GM19452 (cell line): ENCODE results near the gene KDM2A.
A peak's percentile ranks its signal among the peaks of the same experiment; 100 is the strongest.

Experiments
- ATAC-seq: cut with Tn5 transposase; IDR thresholded peaks from one replicate; pipeline ENCODE4 v1.9.1; 2021; ENCODE audit not compliant: unreplicated experiment

KDM2A gene

DNA sequence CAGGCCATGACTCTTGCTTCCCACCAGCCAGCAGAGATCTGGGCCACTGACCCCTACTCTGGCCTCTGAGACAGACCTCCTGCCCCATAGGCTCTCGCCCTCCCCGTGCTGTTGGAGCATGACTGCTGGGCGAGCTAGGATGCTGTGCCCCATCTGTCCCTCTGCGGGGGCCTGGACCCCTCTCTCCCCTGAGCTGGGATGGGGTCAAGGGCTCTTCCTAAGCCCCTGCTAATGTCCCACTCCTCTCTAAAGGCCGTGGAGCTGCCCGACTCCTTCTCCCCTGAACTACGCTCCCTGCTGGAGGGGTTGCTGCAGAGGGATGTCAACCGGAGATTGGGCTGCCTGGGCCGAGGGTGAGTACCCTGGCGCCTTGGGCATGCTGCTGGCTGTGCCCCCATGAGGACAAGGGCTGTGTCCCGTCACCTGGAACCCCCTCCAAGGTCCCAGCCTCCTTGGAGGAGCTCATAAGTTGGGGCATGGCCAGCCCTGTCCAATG is 163.9 kb downstream of the KDM2A start:
- no peak for ATAC-seq

DNA sequence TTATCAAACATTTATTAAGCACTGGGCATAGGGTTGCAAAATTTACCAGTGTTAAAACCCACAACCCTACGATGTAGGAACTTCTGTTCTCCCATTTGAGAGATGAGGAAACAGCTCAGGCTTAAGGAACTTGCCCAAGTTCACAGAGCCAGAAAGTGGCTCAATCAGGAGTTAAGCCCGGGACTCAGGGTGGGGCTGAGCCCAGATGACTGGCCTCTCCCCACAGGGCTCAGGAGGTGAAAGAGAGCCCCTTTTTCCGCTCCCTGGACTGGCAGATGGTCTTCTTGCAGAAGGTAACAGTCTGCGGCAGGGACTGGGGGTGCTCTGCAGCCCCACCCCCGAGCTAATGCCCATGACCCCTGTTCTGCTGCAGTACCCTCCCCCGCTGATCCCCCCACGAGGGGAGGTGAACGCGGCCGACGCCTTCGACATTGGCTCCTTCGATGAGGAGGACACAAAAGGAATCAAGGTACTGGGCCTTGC is 164.5 kb downstream of the KDM2A start:
- ATAC-seq, result no peak

GRCh38 chr11:67284811-67285540 is 165.9 kb downstream of the KDM2A start:
- ATAC-seq, result no peak

DNA sequence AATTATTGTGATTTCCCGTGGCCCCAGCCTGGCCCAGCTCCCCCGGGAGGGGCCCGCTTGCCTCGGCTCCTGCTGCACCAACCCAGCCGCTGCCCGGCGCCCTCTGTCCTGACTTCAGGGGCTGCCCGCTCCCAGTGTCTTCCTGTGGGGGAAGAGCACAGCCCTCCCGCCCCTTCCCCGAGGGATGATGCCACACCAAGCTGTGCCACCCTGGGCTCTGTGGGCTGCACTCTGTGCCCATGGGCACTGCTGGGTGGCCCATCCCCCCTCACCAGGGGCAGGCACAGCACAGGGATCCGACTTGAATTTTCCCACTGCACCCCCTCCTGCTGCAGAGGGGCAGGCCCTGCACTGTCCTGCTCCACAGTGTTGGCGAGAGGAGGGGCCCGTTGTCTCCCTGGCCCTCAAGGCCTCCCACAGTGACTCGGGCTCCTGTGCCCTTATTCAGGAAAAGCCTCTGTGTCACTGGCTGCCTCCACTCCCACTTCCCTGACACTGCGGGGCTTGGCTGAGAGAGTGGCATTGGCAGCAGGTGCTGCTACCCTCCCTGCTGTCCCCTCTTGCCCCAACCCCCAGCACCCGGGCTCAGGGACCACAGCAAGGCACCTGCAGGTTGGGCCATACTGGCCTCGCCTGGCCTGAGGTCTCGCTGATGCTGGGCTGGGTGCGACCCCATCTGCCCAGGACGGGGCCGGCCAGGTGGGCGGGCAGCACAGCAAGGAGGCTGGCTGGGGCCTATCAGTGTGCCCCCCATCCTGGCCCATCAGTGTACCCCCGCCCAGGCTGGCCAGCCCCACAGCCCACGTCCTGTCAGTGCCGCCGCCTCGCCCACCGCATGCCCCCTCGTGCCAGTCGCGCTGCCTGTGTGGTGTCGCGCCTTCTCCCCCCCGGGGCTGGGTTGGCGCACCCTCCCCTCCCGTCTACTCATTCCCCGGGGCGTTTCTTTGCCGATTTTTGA is 166.8 kb downstream of the KDM2A start:
- ATAC-seq, result no peak

DNA sequence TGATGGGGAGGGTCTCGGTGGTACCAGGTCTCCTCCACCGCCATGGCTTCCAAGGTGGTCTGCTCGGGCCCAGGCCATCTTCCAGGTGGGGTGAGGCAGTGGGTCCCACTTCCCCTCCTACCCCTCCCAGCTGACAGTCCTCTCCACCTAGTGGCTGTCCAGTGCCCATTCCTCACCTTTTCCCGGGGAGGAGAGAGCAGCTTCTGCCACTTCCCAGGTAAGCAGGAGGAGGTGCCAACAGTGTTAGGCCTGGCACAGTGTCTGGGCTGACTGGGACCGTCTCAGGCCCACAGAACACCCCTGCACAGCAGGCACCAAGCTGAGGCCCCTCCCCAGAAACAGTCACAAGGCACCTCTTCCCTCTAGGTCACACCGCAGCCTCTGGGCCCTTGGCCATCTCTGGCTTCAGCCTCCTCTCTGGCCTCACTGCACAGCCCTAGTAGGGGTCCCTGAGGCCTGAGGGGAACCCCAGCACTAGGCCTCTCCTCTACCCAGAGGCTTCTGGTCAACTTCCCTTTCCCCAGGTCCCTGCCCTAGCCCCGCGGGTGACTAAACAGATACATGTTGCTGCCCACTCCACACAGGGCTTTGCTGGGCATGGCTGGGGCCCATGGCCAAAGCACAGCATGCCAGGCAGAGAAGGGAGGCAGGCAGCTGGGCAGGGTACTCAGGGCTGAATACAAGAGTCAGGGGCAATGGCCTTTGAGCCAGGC is 167.7 kb downstream of the KDM2A start:
- no peak for ATAC-seq

DNA sequence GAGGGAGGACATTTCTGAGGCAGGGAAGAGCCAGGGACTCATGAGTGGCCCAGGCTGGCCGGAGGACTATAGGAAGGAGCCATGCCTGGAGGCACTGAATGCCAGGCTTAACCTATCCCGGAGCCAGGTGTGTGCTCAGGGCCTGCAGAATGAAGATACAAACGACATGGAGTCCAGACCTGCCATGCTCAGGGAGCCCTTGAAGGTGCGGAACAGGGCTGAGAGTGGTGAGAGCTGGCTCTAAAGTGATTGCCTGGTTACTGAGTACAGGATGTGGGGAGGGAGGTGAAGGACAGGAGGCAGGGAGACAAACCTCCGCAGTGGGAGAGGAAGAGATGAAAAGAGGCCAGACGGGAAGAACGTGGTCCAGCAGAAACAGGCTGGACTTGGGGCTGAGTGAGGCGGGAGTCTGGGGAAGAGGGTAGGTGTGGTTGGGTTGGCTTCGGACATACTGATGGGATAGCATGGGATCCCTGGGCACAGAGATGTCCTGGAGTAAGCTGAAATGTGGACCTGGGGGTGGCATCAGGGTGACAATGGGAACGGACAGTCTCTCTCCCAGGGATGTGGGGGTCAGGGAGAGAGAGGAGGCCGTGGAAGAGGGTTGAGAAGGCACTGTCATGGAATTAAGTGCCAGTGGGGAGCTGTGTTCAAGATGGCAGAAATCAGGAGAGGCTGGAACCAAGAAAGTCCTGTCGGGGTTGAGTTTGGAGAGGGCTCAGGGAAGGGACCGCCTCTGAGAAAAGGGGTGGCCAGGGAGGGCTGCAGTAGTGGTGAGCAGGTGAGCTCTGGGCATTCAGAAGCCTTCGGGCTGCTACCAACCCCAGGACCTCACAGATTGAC is 168.5 kb downstream of the KDM2A start:
- no peak for ATAC-seq

DNA sequence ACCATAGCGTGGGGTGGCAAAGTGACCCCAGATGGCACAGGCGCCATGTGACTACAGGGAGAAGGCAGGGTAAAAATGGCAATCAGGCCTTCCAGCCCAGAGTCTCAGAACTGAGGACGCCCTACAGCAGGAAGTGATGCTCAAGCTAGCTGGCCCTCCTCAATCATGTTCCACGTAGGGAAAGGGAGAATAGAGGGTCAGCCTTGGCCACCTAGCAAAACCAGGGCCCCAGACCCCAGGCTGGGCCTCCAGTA is 169.1 kb downstream of the KDM2A start:
- ATAC-seq, result no peak

GRCh38 chr11:67288452-67289225 is 169.6 kb downstream of the KDM2A start:
- ATAC-seq, result peak; percentile 59

DNA sequence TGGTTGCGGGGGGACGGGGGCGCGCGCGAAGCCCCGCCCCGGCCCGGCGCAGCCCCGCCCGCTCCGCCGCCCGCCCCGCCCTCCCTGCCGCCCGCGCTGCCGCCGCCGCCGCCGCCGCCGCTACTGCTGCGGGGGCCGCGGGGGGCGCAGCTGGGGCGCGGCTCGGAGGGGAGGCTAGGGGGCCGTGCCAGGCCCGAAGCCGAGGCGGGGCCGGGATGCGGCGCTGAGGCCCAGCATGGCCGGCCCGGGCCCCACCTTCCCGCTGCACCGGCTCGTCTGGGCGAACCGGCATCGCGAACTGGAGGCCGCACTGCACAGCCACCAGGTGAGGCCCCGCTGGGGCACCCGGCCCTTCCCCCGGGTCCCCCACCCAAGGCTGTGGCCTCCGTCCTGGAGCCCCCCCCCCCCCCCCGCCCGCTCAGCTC is 170.2 kb downstream of the KDM2A start, which contains the start of gene ANKRD13D:
ANKRD13D (plus strand) TSS at position 78 of the 425 bp plus-strand sequence; CDS start at position 236, 158 bp downstream.
- ATAC-seq, result peak; percentile 45

GRCh38 chr11:67289651-67290479 is 170.8 kb downstream of the KDM2A start:
- ATAC-seq, result no peak

DNA sequence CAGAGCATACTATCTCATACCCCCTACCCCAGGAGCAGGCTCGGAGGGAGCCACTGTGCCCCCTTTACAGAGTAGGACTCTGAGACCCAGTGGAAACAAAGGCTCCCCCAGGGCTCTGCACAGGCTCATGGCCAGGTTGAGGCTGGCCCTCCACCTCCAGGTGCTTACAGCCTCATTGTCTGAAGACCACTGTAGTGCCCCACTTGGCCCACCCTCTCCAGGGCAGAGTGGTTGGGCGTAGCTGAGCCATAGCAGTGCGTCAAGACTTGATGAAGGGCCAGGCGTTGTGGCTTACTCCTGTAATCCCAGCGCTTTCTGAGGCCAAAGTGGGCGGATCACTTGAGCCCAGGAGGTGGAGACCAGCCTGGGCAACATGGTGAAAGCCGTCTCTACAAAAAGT is 171.7 kb downstream of the KDM2A start:
- no peak for ATAC-seq

GRCh38 chr11:67291481-67292381 is 172.7 kb downstream of the KDM2A start:
- ATAC-seq, result no peak

- ATAC-seq, result no peak
These were observed 173.6 kb downstream of the KDM2A start for GRCh38 chr11:67292671-67293070.

- no peak for ATAC-seq
These were observed 174.0 kb downstream of the KDM2A start for GRCh38 chr11:67293090-67293489.

DNA sequence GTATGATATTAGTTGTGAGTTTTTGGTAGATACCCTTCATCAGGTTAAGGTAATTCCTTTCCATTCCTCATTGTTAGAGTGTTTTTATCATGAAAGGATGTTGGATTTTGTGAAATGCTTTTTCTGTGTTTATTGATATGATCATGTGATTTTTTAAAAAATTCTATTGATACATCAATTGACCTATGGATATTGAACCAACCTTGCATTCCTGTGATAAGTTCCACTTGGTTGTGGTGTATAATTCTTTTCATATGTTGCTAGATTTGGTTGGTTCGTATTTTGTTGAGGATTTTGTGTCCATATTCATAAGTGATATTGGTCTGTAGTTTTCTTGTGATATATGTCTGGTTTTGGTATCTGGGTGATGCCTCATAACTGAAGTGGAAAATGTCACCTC is 176.8 kb downstream of the KDM2A start:
- no peak for ATAC-seq

DNA sequence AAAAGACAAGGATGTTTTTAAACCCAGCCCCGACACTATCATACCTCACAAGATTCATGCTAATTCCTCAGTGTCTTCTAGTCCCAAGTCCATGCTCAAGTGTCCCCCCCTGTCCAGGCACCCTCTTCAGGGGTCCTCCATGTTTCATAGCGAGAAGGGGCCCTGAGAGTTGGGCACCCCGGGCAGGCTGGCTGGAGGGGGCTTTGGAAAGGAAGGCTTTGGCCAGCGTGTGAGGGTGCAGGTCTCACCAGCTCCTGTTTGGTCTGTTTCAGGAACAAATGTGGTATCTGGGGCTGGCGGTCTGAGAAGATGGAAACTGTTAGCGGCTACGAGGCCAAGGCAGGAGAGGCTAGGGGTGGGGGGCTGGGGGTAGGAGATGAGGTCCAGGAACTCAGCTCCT is 179.7 kb downstream of the KDM2A start:
- ATAC-seq, result no peak

DNA sequence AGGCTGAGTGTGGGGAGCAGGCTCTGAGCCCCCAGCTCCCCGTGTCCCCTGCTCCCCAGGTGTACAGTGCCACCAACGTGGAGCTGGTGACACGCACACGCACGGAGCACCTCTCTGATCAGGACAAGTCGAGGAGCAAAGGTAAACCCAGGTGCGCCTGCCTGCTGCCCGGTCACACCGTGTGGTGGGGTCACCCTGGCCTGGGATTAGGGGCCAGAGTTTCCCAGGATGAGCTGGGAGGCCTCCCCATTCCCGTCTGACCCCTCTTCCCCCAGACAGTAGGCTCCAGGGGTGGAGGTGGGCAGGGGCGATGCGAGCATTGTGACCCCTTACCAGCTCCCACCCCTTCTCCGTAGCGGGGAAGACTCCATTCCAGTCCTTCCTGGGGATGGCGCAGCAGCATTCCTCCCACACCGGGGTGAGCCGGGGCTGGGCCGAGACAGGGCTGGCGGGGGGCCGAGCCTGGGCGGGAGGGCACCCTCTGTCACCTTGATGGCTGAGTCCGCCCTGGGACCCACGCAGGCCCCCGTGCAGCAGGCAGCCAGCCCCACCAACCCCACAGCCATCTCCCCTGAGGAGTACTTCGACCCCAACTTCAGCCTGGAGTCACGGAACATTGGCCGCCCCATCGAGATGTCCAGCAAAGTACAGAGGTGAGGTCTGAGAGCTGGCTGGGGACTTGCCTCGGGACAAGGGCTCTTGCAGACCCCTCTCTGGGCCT is 180.6 kb downstream of the KDM2A start:
- ATAC-seq, result no peak
